Upper lobe of left lung (tissue), 6 donors: ENCODE data around the gene ARNT2. TPM values are rescaled to one million over a fixed set of nuclear protein-coding genes. Genes with fewer than 3 reads are reported as not detected.

ENCODE experiments used
- ATAC-seq, 2 donors: fragments of 200-7000 bp; cut with Tn5 transposase; one replicate each; pipeline ENCODE4 v1.9.1; 2022; ENCODE audit warnings: mild to moderate bottlenecking in 2 of 2, moderate library complexity in 2 of 2; ENCODE audit not compliant: low FRiP score in 2 of 2
- DNase-seq, 2 donors: peaks; one replicate each; pipeline ENCODE4 v3.0.0-alpha.2; 2019 to 2020
- H3K27ac ChIP-seq, 4 donors: fragments of 200-600 bp; sonication (generic); one replicate each; pipeline ENCODE4 v1.5.1; 2016 to 2019
- H3K27me3 ChIP-seq, 4 donors: fragments of 200-600 bp; sonication (generic); one replicate each; pipeline ENCODE4 v1.5.1; 2017 to 2019
- H3K36me3 ChIP-seq, 4 donors: fragments of 200-600 bp; sonication (generic); one replicate each; pipeline ENCODE4 v1.5.1; 2016 to 2019
- H3K4me1 ChIP-seq, 4 donors: fragments of 200-600 bp; sonication (generic); one replicate each; pipeline ENCODE4 v1.5.1; 2018 to 2019
- H3K4me3 ChIP-seq, 4 donors: fragments of 200-600 bp; sonication (generic); one replicate each; pipeline ENCODE4 v1.5.1; 2017 to 2019; ENCODE audit warnings: mild to moderate bottlenecking in 2 of 4, moderate library complexity in 1 of 4
- H3K9me3 ChIP-seq, 4 donors: fragments of 200-600 bp; sonication (generic); one replicate each; pipeline ENCODE4 v1.5.1; 2018 to 2019
- EP300 ChIP-seq, 4 donors: sonication (generic); formaldehyde crosslinking; IDR thresholded peaks; one replicate each; pipeline ENCODE4 v1.5.1; 2017; ENCODE audit warnings: antibody characterized with exemption in 4 of 4, control low read depth in 2 of 4
- POLR2A ChIP-seq, 4 donors: fragments of 450-650 bp; IDR thresholded peaks; one replicate each; pipeline ENCODE4 v1.5.1; 2016 to 2017; ENCODE audit warnings: antibody characterized with exemption in 4 of 4, mild to moderate bottlenecking in 2 of 4
- POLR2AphosphoS5 ChIP-seq, 2 donors: sonication (generic); formaldehyde crosslinking; IDR thresholded peaks; one replicate each; pipeline ENCODE4 v1.5.1; 2017; ENCODE audit warnings: antibody characterized with exemption in 2 of 2
- WGBS, 2 donors: methylation state at CpG; one replicate each; pipeline ENCODE4 v1.1.5; 2017 to 2018; 5-methylcytosine and 5-hydroxymethylcytosine counted together
- total RNA-seq, 6 donors: library from RNA; depleted of rRNA in 4 of 6; stranded (reverse); fragments of >200 nt in 4 of 6; gene quantifications; one replicate each; pipeline versions ENCODE4 v1.1.0 to v1.2.1, GENCODE V29; 2016 to 2021
- TF ChIP-seq, protein P1 (sequence below), 6 experiments: fragments of 450-650 bp in 4 of 6; fragments of 200-600 bp in 2 of 6; sonication (generic) in 2 of 6; IDR thresholded peaks; one replicate each; pipeline ENCODE4 v1.5.1; 2016 to 2019; ENCODE audit warnings: antibody characterized with exemption in 6 of 6
- donor health status: DM: no; HTN: no; CAD: no; lungs with moderate emphysema.
- donor health status: DM: no; HTN: yes; CAD: no; lungs with severe emphysema.

Gene ARNT2
- total RNA-seq, 6 donors from 2014 or later, result 4.7 to 26.9 (median 8.4) TPM

DNA sequence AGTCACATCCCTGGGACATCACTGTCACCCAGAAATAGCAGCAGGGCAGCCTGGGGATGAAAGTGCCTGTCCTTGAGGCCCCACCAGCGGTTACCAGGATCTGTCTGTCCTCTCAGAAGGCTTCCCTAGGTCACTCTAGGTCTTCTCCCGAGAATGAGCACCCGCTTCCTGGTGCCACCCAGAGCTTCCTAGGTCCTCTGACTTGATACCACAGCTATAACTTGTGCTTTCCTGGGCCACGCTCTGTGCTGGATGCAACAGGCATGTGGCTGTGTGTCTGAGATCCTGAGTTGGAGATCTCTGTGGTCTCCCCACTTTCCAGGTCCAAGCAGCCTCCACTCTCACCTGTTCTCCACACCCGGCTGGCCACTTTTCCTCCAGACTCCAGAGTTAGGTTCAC, 25.8 kb downstream of the ARNT2 start:
- no peak for DNase-seq
- ATAC-seq, result no peak
- no peaks in the 10 kb centered on the region for H3K36me3 ChIP-seq
- H3K27ac ChIP-seq, result no peak overlapping the region
- 92 to 100% methylated on average over 2 to 5 of the region's 5 CpGs for WGBS, 2 donors
- TF ChIP-seq POLR2AphosphoS5 (IDR thresholded peaks at IDR 0.05) (no peak), POLR2A (IDR thresholded peaks at IDR 0.05) (no peak), EP300 (IDR thresholded peaks at IDR 0.05) (no peak)
- TF ChIP-seq, protein P1, sequence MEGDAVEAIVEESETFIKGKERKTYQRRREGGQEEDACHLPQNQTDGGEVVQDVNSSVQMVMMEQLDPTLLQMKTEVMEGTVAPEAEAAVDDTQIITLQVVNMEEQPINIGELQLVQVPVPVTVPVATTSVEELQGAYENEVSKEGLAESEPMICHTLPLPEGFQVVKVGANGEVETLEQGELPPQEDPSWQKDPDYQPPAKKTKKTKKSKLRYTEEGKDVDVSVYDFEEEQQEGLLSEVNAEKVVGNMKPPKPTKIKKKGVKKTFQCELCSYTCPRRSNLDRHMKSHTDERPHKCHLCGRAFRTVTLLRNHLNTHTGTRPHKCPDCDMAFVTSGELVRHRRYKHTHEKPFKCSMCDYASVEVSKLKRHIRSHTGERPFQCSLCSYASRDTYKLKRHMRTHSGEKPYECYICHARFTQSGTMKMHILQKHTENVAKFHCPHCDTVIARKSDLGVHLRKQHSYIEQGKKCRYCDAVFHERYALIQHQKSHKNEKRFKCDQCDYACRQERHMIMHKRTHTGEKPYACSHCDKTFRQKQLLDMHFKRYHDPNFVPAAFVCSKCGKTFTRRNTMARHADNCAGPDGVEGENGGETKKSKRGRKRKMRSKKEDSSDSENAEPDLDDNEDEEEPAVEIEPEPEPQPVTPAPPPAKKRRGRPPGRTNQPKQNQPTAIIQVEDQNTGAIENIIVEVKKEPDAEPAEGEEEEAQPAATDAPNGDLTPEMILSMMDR (IDR thresholded peaks at IDR 0.05), result no peak
- no peak overlapping the region for H3K4me3 ChIP-seq
- no peaks in the 10 kb centered on the region for H3K9me3 ChIP-seq
- no peaks in the 10 kb centered on the region for H3K27me3 ChIP-seq
- H3K4me1 ChIP-seq, result no peaks in the 10 kb centered on the region

DNA sequence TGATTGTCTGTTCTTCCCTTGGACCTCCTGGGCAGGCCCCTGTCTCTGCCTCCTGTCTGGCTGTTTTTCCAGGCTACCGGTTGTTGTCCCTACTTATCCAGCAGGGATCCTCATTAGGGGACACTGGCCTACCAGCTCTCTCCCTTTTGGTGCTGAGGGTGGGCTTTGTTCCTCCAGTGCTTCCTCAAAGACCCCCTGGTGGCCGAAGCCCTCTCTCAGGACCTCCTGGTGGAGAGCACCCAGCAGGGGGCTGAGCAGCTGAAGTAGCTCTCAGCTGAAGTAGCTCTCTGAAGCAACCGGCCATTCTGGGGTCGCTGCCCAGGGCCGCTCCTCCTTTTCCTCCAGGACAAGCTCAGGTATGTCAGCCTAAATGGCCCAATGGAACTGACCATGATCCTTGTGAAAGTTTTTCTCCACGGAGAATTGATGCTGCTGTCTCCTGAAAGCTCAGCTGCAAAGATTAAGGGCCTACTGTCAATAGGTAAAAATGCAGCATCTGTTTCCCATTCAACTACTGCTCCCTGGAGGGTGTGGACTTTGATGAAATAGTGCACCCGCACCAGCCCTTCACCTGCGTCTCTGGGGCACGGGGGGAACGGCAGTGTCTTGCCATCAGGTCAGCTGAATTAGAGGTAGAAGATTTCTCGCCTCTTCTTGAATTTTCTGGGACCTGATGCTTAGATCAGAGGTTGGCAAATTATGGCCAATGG, 27.6 kb downstream of the ARNT2 start:
- no peaks in the 10 kb centered on the region for H3K9me3 ChIP-seq

DNA sequence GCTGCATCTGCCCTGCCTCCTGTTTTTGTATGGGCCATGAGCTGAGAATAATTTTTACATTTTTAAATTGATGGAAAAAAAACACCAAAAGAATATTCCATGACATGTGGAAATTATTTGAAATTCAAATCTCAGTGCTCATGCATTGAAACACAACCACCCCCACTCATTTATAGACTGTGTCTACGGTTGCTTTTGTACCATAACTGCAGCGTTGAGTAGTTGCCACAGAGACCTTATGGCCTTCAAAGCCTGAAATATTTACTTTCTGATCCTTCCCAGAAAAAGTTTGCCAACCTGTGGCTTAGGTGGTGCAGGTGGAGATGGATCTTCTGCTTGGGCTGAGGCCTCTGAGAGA, 28.1 kb downstream of the ARNT2 start:
- no peaks in the 10 kb centered on the region for H3K9me3 ChIP-seq
- ATAC-seq (no peak), DNase-seq (no peak)
- H3K27ac ChIP-seq, result no peak overlapping the region
- H3K36me3 ChIP-seq, result no peaks in the 10 kb centered on the region
- no peak overlapping the region for H3K4me3 ChIP-seq
- no peaks in the 10 kb centered on the region for H3K27me3 ChIP-seq
- TF ChIP-seq, protein P1 (IDR thresholded peaks at IDR 0.05), result no peak
- TF ChIP-seq POLR2AphosphoS5 (IDR thresholded peaks at IDR 0.05), result no peak
- no peak for TF ChIP-seq POLR2A (IDR thresholded peaks at IDR 0.05)
- no peak for TF ChIP-seq EP300 (IDR thresholded peaks at IDR 0.05)
- 90 to 92% methylated on average over 2 of the region's 2 CpGs for WGBS, 2 donors
- peaks cover 0 to 6% (median 0%) of the 10 kb centered on the region in 4 donors for H3K4me1 ChIP-seq

More for the DNA sequence above, 27.6 kb downstream of the ARNT2 start:
- H3K27ac ChIP-seq, result no peak overlapping the region
- peaks cover 0 to 6% (median 0%) of the 10 kb centered on the region in 4 donors for H3K4me1 ChIP-seq
- H3K36me3 ChIP-seq, result no peaks in the 10 kb centered on the region
- WGBS, 2 donors, result 67 to 79% methylated on average over 10 to 11 of the region's 11 CpGs
- H3K4me3 ChIP-seq, result no peak overlapping the region
- no peak for ATAC-seq
- no peaks in the 10 kb centered on the region for H3K27me3 ChIP-seq
- TF ChIP-seq EP300 (IDR thresholded peaks at IDR 0.05), result no peak
- TF ChIP-seq, protein P1 (IDR thresholded peaks at IDR 0.05), result no peak
- no peak for TF ChIP-seq POLR2AphosphoS5 (IDR thresholded peaks at IDR 0.05)
- no peak for TF ChIP-seq POLR2A (IDR thresholded peaks at IDR 0.05)
- DNase-seq, result no peak

DNA sequence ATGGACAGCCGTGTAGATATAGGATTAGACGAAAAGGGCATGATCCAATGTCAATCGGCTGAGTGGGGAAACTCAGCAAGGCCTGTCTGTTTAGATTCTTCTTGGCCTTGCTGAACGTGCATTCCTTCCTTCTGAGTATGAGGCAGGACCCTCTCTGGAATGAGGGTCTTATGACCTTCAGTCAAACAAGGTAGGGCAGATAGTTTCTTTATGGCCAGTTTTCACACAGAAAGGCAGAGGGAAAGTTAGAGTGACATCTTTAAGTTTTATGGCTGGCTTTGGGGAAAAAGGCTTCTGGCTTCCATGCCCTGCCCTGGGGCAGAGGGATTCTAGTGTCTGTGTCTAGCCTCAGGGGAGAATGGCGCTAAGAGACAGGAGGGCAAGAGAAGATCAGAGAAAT, 29.7 kb downstream of the ARNT2 start:
- DNase-seq (no peak), ATAC-seq (no peak)
- TF ChIP-seq EP300 (IDR thresholded peaks at IDR 0.05), result no peak
- no peak for TF ChIP-seq POLR2AphosphoS5 (IDR thresholded peaks at IDR 0.05)
- no peak for TF ChIP-seq POLR2A (IDR thresholded peaks at IDR 0.05)
- TF ChIP-seq, protein P1 (IDR thresholded peaks at IDR 0.05), result no peak
- Histone ChIP-seq H3K9me3 (no peaks in the 10 kb centered on the region), H3K36me3 (no peaks in the 10 kb centered on the region), H3K4me1 (peaks cover 0 to 6% (median 0%) of the 10 kb centered on the region in 4 donors), H3K27ac (no peak overlapping the region), H3K4me3 (no peak overlapping the region), H3K27me3 (no peaks in the 10 kb centered on the region)
- WGBS, 2 donors, result 91 to 95% methylated on average over 5 of the region's 5 CpGs
